HL-60/S4 treated with retinoic acid at 250 ng/mL for 4 days and 3 days (cell line): ENCODE data around the gene RHEBL1.

Experiments
- in situ Hi-C: fragments of 300-500 bp; cut with MboI; formaldehyde crosslinking; loops from 2 replicates; pipeline ENCODE4 v1.7.0; 2022; ENCODE audit warnings: low sequenced_read_pairs

RHEBL1 gene

GRCh38 chr12:49024543-49024942 is 45.2 kb downstream of the RHEBL1 start:
- in situ Hi-C loops, result no loop called here

GRCh38 chr12:49023812-49024211 is 46.0 kb downstream of the RHEBL1 start:
- in situ Hi-C loops, result no loop called here

GRCh38 chr12:49022558-49023178 is 47.1 kb downstream of the RHEBL1 start:
- in situ Hi-C loops, result no loop called here

- in situ Hi-C loops, result no loop called here
These were observed 48.4 kb downstream of the RHEBL1 start for GRCh38 chr12:49021292-49021915.

GRCh38 chr12:49020441-49020840 is 49.3 kb downstream of the RHEBL1 start:
- in situ Hi-C loops, result no loop called here

- in situ Hi-C loops, result no loop called here
These were observed 50.1 kb downstream of the RHEBL1 start for GRCh38 chr12:49019443-49020324.

GRCh38 chr12:49019120-49019430 is 50.7 kb downstream of the RHEBL1 start:
- in situ Hi-C loops, result no loop called here

GRCh38 chr12:49018261-49019119 is 51.3 kb downstream of the RHEBL1 start, which contains the start of gene PRKAG1:
Gene PRKAG1 (minus strand): TSS chr12:49018776. CDS start chr12:49018740, 36 bp downstream.
- in situ Hi-C loops, result no loop called here

- in situ Hi-C loops, result no loop called here
These were observed 51.9 kb downstream of the RHEBL1 start for GRCh38 chr12:49017891-49018260.

- in situ Hi-C loops, result no loop called here
These were observed 54.6 kb downstream of the RHEBL1 start for GRCh38 chr12:49015196-49015595.
